ENCODE measurements around the gene CITED1. TPM values are rescaled to one million over a fixed set of nuclear protein-coding genes. Genes with fewer than 3 reads are reported as not detected.

CITED1 gene
- total RNA-seq, 1 donor = not detected

DNA sequence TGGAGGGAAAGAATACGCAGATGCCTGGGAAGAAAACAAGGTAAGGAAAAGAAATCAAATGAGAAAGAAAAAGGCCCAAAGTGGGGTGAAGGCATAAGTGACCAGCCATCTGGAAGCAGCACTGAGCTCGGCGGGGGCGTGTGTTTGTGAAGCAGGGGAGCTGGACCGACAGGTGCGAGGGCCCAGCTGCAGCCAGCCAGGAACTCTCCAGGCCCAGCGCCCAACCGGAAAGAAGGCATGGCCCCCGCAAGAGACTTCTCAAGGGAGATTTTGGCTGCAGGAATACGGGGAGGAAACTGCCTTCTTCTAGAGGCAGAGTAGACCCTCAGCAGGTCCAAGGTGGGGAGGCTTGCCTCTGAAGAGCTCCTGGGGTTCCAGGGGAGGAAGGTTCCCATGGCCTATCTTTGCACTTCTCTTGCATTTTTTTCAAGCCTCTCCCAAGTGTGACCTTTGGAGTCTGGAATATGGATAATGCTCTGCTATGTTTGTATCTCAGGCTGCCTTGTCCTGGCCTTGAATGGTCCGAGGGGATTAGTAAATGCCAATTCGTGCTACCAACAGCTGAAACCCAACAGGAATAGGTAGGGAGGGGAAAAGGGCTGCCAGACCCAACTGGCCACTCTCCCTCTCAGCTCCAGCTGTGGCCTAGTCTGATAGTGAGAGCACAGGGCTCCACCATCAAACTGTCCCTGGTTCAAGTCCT, 10.8 kb upstream of the CITED1 start:
- DNase-seq (ENCODE audit: low read depth) = no peak
- H3K4me3 ChIP-seq (ENCODE audit: low read depth, low read length) = no peak overlapping the region
- TF ChIP-seq, protein P1, sequence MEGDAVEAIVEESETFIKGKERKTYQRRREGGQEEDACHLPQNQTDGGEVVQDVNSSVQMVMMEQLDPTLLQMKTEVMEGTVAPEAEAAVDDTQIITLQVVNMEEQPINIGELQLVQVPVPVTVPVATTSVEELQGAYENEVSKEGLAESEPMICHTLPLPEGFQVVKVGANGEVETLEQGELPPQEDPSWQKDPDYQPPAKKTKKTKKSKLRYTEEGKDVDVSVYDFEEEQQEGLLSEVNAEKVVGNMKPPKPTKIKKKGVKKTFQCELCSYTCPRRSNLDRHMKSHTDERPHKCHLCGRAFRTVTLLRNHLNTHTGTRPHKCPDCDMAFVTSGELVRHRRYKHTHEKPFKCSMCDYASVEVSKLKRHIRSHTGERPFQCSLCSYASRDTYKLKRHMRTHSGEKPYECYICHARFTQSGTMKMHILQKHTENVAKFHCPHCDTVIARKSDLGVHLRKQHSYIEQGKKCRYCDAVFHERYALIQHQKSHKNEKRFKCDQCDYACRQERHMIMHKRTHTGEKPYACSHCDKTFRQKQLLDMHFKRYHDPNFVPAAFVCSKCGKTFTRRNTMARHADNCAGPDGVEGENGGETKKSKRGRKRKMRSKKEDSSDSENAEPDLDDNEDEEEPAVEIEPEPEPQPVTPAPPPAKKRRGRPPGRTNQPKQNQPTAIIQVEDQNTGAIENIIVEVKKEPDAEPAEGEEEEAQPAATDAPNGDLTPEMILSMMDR (IDR thresholded peaks at IDR 0.05; ENCODE audit: insufficient read depth, low read depth, low read length) = no peak

DNA sequence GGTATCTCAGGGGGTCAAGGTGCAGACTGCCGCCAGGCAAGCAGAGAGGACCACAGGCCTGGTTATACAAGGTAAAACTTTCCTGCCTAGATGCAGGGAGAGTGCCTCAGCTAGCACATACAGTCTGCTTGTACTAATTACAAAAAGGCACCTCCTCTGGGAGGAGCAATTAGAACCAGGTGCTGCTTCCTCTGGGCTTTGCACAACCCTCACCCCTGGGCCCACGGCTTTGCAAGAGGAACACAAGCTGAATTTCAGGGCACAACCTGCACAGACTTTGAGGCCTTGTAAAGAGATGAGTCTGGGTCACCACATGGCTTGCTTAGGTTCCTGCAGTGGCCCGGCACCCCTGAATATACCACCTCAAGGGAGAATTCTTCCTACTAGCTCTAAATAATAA, 9.2 kb upstream of the CITED1 start:
- H3K4me3 ChIP-seq (ENCODE audit: low read depth, low read length) = no peak overlapping the region
- TF ChIP-seq, protein P1 (IDR thresholded peaks at IDR 0.05; ENCODE audit: insufficient read depth, low read depth, low read length) = no peak
- no peak for DNase-seq (ENCODE audit: low read depth)

DNA sequence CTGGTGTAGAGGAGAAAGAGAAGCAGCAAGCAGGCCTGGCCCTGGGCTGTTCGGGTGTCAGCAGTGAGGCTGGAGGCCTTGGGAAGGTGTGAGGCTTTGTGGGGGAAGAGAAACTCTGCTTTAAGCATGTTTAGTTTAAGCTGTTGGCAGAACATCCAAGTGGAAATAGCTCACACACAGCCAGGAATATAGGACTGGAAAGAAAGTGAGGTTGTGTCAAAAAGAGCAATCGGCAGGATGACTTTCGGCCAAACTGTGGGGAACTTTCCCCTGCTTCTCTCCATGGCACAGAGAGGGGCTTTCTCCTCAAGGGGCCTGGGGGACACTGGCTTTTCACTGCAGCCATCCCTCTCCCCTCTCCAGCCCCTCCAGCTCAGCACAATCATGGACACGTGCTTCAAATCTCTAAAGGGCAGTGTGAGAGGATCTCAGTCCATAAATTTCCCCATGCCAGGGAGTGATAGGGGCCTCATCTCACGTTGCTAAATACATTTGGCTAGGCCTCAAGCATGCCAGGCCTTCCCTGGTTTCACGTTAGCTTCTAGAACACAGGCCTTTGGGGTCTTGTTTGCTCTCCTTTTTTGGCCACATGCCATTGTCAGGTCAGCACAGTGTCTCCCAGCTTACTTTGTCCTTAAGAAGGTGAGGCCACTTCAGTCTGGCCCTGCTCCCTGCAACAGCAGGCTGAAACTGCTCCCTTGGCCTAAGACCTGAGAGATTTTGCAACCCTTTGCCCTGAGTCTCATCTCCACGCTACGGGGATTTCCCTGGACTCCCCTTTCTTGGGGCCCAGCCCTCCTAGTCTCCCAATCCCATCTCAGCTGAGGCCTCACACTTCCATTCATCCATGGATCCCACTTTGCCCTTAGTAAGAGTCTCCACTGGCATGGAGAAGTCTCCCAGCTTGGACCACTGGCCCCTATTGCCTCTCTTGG, 8.3 kb upstream of the CITED1 start:
- TF ChIP-seq, protein P1 (IDR thresholded peaks at IDR 0.05; ENCODE audit: insufficient read depth, low read depth, low read length) = no peak
- H3K4me3 ChIP-seq (ENCODE audit: low read depth, low read length) = no peak overlapping the region
- DNase-seq (ENCODE audit: low read depth) = no peak

DNA sequence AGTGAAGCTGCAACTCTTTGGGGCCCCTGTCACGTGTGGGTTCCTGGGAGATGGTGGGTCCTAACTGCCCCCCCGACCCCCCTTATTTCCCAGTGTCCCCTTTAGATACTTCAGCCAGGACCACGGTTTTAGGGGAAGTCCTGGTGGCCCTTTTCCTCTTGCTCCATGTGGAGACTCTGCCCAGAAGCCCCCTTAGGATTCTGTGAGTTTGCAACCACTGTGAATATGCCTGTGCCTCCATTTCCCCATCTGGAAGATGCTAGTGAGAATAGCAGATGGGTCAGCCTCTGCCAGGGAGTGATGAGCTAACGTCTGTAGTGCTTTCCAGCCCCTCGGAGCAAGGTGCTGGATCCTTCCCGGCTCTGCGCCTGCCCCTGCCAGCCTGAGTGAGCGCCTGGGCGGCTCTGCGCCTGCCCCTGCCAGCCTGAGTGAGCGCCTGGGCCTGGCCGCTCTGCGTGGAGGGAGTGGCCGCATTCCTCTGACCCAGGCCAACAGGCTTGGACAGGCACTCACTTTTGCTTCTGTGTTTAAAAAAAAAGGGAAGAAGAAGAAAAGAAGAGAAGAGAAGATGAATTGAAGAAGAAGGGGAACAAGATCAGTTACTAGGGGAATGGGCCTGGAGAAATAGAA, 6.7 kb upstream of the CITED1 start:
- no peak for DNase-seq (ENCODE audit: low read depth)
- TF ChIP-seq, protein P1 (IDR thresholded peaks at IDR 0.05; ENCODE audit: insufficient read depth, low read depth, low read length) = no peak
- no peak overlapping the region for H3K4me3 ChIP-seq (ENCODE audit: low read depth, low read length)

DNA sequence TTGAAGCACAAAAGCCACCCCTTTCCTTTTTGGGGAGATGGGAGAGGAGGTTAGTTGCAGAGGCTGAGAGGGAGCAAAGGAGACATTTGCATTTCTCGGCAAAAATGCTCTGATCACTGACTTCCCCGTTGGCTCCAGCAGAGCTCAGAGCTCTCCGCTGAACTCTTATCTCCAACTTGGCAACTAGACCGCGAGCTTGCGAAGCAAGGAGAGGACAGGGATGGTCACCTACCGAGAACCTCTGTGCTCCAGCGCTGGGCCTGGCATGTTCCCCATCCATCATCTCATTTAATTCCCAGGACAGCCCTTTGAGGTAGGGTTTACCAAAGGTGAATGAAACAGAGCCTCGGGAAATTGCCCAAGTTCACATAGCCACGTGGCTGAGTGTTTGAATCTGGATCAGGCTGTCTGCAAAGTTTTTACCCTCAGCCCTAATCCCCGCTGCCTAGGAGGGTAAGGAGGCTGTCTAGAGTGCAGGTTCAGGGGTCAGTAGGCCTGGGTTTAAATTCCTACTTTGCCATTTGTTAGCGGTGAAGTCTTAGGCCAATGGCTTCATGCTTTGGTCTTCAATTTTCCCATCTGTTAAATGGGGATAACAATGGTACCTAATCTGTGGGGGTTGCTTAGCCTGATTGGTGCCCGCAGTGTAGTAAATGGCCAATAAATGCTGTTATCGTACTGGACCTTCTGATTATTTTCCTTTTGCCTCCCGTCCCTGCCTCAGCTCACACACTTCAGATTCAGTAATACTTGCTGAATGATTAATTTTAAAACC, 3.8 kb upstream of the CITED1 start:
- no peak for DNase-seq (ENCODE audit: low read depth)
- H3K4me3 ChIP-seq (ENCODE audit: low read depth, low read length) = peak overlapping the region; percentile 43
- TF ChIP-seq, protein P1 (IDR thresholded peaks at IDR 0.05; ENCODE audit: insufficient read depth, low read depth, low read length) = no peak

All from fibroblast of villous mesenchyme (primary cell).